C4-2B (cell line): ENCODE results near the gene LCK.
"Not testable (repeated sequence)": the region's sequence is repeated elsewhere in the genome, so short reads cannot be mapped to it uniquely, and the experiment has no call there.

Experiments
- H3K27ac ChIP-seq: fragments of 450-650 bp; 2 replicates; pipeline ENCODE4 v1.5.1; 2017
- CTCF ChIP-seq: fragments of 450-650 bp; conservative IDR thresholded peaks from 2 replicates; pipeline ENCODE4 v1.5.1; 2017; ENCODE audit warnings: mild to moderate bottlenecking
- ZFX ChIP-seq: fragments of 450-650 bp; IDR thresholded peaks from 2 replicates; pipeline ENCODE4 v1.6.1; 2017

Gene LCK

GRCh38 chr1:32285658-32286057 lies 34.6 kb downstream of the LCK start:
- TF ChIP-seq CTCF, result no peak
- no peak for TF ChIP-seq ZFX
- H3K27ac ChIP-seq, result no peak overlapping the region

GRCh38 chr1:32286763-32287162 lies 35.7 kb downstream of the LCK start:
- no peak overlapping the region for H3K27ac ChIP-seq
- TF ChIP-seq ZFX (no peak), CTCF (no peak)

- peak overlapping the region; percentile 95 for H3K27ac ChIP-seq
- TF ChIP-seq CTCF, result no peak
- TF ChIP-seq ZFX, result no peak
Measured at GRCh38 chr1:32289256-32289655, 38.2 kb downstream of the LCK start.

GRCh38 chr1:32291145-32291707 lies 40.2 kb downstream of the LCK start:
- H3K27ac ChIP-seq, result peak overlapping the region; percentile 95
- TF ChIP-seq ZFX (no peak), CTCF (no peak)

- TF ChIP-seq ZFX (peak; percentile 48; the same call in 1 of the 2 replicates), CTCF (no peak)
- H3K27ac ChIP-seq, result peak within 1 kb of the TSS; percentile 95
Measured at GRCh38 chr1:32291708-32292538, 40.9 kb downstream of the LCK start, which contains the start of gene HDAC1. Gene HDAC1 (plus strand): TSS chr1:32292083. CDS start chr1:32292170, 87 bp downstream.

GRCh38 chr1:32298211-32298610 lies 47.1 kb downstream of the LCK start:
- not testable (repeated sequence) for H3K27ac ChIP-seq

GRCh38 chr1:32299327-32299726 lies 48.3 kb downstream of the LCK start:
- no peak overlapping the region for H3K27ac ChIP-seq
- TF ChIP-seq ZFX (no peak), CTCF (no peak)
